ENCODE results near the gene AUP1. TPM values are rescaled to one million over a fixed set of nuclear protein-coding genes. Genes with fewer than 3 reads are reported as not detected.
A peak's percentile ranks its signal among the peaks of the same experiment; 100 is the strongest.

The AUP1 gene
- total and polyA plus RNA-seq, 9 of the 15 experiments (the other 6 are each of a cell fraction or from before 2014, with no cell fraction given) = 70.7 to 245 (median 165) TPM

GRCh38 chr2:74529357-74530238 is at the start of gene AUP1, which contains the start of gene HTRA2 (continued):
- TF ChIP-seq ARID4B (CRISPR knock-in tag; IDR thresholded peaks at IDR 0.05) = 0 out of 2 replicates have a peak, but pooled peaks have one; percentile 66
- no peak for TF ChIP-seq MAFF (IDR thresholded peaks at IDR 0.05; ENCODE audit: low read length)
- TF ChIP-seq ZNF23 (CRISPR knock-in tag; IDR thresholded peaks at IDR 0.05) = no peak
- no peak for TF ChIP-seq ZBED1 (IDR thresholded peaks at IDR 0.05)
- no peak for TF ChIP-seq ZC3H11A (IDR thresholded peaks at IDR 0.05; ENCODE audit: low read depth, low read length)
- TF ChIP-seq POLR3A (IDR thresholded peaks at IDR 0.05; ENCODE audit: borderline replicate concordance, extremely low read depth, insufficient read depth, insufficient read length) = no peak
- no peak for TF ChIP-seq GATA2 (CRISPR knock-in tag; IDR thresholded peaks at IDR 0.05)
- TF ChIP-seq ZNF316 (IDR thresholded peaks at IDR 0.05) = peak; percentile 24
- TF ChIP-seq ELF1 (tag; IDR thresholded peaks at IDR 0.05) = peak; percentile 95
- TF ChIP-seq RCOR1 (IDR thresholded peaks at IDR 0.05; ENCODE audit: borderline replicate concordance in 1 of 2, low read depth in 2 of 2, low read length in 2 of 2) = no peak
- TF ChIP-seq C11orf30 (IDR thresholded peaks at IDR 0.05; ENCODE audit: low read depth) = peak; percentile 96
- 0 out of 2 replicates have a peak, but pooled peaks have one; percentile 61 for TF ChIP-seq THAP12 (CRISPR knock-in tag; IDR thresholded peaks at IDR 0.05)
- peak; percentile 35 for TF ChIP-seq BRD9 (IDR thresholded peaks at IDR 0.05; ENCODE audit: low read depth, partially characterized antibody)
- TF ChIP-seq MYBL2 (IDR thresholded peaks at IDR 0.05; ENCODE audit: low read depth) = no peak
- no peak for TF ChIP-seq MYBL2 (CRISPR knock-in tag; IDR thresholded peaks at IDR 0.05; ENCODE audit: borderline replicate concordance)
- TF ChIP-seq, protein P1, sequence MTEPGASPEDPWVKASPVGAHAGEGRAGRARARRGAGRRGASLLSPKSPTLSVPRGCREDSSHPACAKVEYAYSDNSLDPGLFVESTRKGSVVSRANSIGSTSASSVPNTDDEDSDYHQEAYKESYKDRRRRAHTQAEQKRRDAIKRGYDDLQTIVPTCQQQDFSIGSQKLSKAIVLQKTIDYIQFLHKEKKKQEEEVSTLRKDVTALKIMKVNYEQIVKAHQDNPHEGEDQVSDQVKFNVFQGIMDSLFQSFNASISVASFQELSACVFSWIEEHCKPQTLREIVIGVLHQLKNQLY (CRISPR knock-in tag; conservative IDR thresholded peaks at IDR 0.05) = no peak
- TF ChIP-seq ZNF253 (CRISPR knock-in tag; conservative IDR thresholded peaks at IDR 0.05) = no peak
- no peak for TF ChIP-seq ZFP1 (CRISPR knock-in tag; IDR thresholded peaks at IDR 0.05)
- no peak for TF ChIP-seq SNIP1 (IDR thresholded peaks at IDR 0.05; ENCODE audit: low read depth)

Measured in K562 (cell line).